B cell (primary cell): ENCODE results near the gene ZNF324. TPM values are rescaled to one million over a fixed set of nuclear protein-coding genes. Genes with fewer than 3 reads are reported as not detected.

ENCODE experiments used
- ATAC-seq: fragments of 200-7000 bp; cut with Tn5 transposase; one replicate; pipeline ENCODE4 v1.10.0; 2021; ENCODE audit warnings: low read depth, mild to moderate bottlenecking, moderate number of reproducible peaks, moderate library complexity
- CTCF ChIA-PET: fragments of 350-600 bp; sonication (Branson Sonifier 250); formaldehyde crosslinking; loops from one replicate; lab custom pipeline; 2021; ENCODE audit warnings: antibody characterized with exemption, inconsistent platforms; lab: Charles Lee
- POLR2A ChIA-PET: fragments of 350-600 bp; sonication (Branson Sonifier 250); formaldehyde crosslinking; loops from one replicate; lab custom pipeline; 2021; ENCODE audit warnings: antibody characterized with exemption; lab: Charles Lee
- DNase-seq: peaks from one replicate; pipeline ENCODE4 v3.0.0; 2013
- H2AFZ ChIP-seq: 2 replicates; pipeline ENCODE4 v1.6.1; 2012; ENCODE audit warnings: mild to moderate bottlenecking, low read depth, low read length; ENCODE audit not compliant: insufficient read depth, poor library complexity, severe bottlenecking
- H3K27ac ChIP-seq, 2 donors: 1 replicate in 1 of 2; 2 replicates in 1 of 2; pipeline ENCODE4 v1.5.1; 2012 to 2013; ENCODE audit warnings: low read length in 2 of 2, mild to moderate bottlenecking in 2 of 2, moderate library complexity in 1 of 2
- H3K27me3 ChIP-seq, 4 experiments: fragments of 200-600 bp in 1 of 4; sonication (generic) in 1 of 4; replicated peaks in 1 of 4; 1 replicate in 2 of 4; 2 replicates in 2 of 4; pipeline versions ENCODE4 v1.6.1 to v1.7.0; 2013 to 2016; ENCODE audit warnings: low read length in 3 of 4, mild to moderate bottlenecking in 2 of 4, mixed read lengths in 1 of 4, moderate library complexity in 1 of 4; ENCODE audit not compliant: insufficient read depth in 4 of 4, control insufficient read depth in 3 of 4; ENCODE audit errors: control extremely low read depth in 1 of 4
- H3K36me3 ChIP-seq, 2 experiments: replicated peaks in 1 of 2; 1 replicate in 1 of 2; 2 replicates in 1 of 2; pipeline versions ENCODE4 v1.6.1 to v1.7.1; 2013; ENCODE audit warnings: low read length in 1 of 2; ENCODE audit not compliant: insufficient read depth in 2 of 2, control insufficient read depth in 1 of 2; ENCODE audit errors: control extremely low read depth in 1 of 2, extremely low read depth in 1 of 2
- H3K4me1 ChIP-seq, 2 donors: fragments of 200-600 bp in 1 of 2; sonication (generic) in 1 of 2; 1 replicate in 1 of 2; 2 replicates in 1 of 2; pipeline versions ENCODE4 v1.5.1 to v1.6.1; 2013 to 2017; ENCODE audit warnings: low read length in 2 of 2; ENCODE audit not compliant: control insufficient read depth in 2 of 2, insufficient read depth in 2 of 2
- H3K4me2 ChIP-seq: replicated peaks from 2 replicates; pipeline ENCODE3; 2012; ENCODE audit warnings: mild to moderate bottlenecking, low read depth, low read length; ENCODE audit not compliant: poor library complexity, severe bottlenecking
- H3K4me3 ChIP-seq, 5 experiments: fragments of 200-600 bp in 1 of 5; sonication (generic) in 1 of 5; 1 replicate in 3 of 5; 2 replicates in 2 of 5; pipeline versions ENCODE4 v1.5.1 to v1.7.0; 2011 to 2016; ENCODE audit warnings: low read length in 4 of 5, mild to moderate bottlenecking in 4 of 5, low read depth in 2 of 5, control low read depth in 1 of 5, moderate library complexity in 1 of 5; ENCODE audit not compliant: insufficient read depth in 1 of 5; ENCODE audit errors: control extremely low read depth in 1 of 5, extremely low read depth in 1 of 5
- H3K79me2 ChIP-seq: fragments of 200-600 bp; sonication (generic); one replicate; pipeline ENCODE4 v1.6.0; 2016; ENCODE audit warnings: low read length; ENCODE audit not compliant: control insufficient read depth, insufficient read depth
- H3K9ac ChIP-seq: fragments of 200-600 bp; sonication (generic); 2 replicates; pipeline ENCODE4 v1.6.1; 2017; ENCODE audit warnings: mild to moderate bottlenecking, low read length, moderate library complexity
- H3K9me3 ChIP-seq, 3 donors: one replicate each; pipeline versions ENCODE4 v1.6.1 to v1.7.1; 2013; ENCODE audit warnings: low read length in 2 of 3; ENCODE audit not compliant: control insufficient read depth in 2 of 3, insufficient read depth in 1 of 3; ENCODE audit errors: control extremely low read depth in 1 of 3
- H4K20me1 ChIP-seq: 2 replicates; pipeline ENCODE4 v1.6.0; 2012; ENCODE audit warnings: mild to moderate bottlenecking, low read length; ENCODE audit not compliant: insufficient read depth, control insufficient read depth, poor library complexity, severe bottlenecking
- H3K27ac Mint-ChIP-seq: one replicate; pipeline ENCODE4 v1.8.0; 2021; ENCODE audit warnings: mixed read lengths
- H3K27me3 Mint-ChIP-seq: one replicate; pipeline ENCODE4 v1.8.0; 2021; ENCODE audit warnings: mixed read lengths
- H3K4me1 Mint-ChIP-seq: one replicate; pipeline ENCODE4 v1.8.0; 2021; ENCODE audit warnings: mixed read lengths
- H3K4me3 Mint-ChIP-seq: one replicate; pipeline ENCODE4 v1.8.0; 2021; ENCODE audit warnings: mixed read lengths
- H3K9me3 Mint-ChIP-seq: one replicate; pipeline ENCODE4 v1.8.0; 2022; ENCODE audit warnings: mixed read lengths; ENCODE audit not compliant: insufficient read depth
- CTCF ChIP-seq: fragments of 200-600 bp; IDR thresholded peaks from one replicate; pipeline ENCODE4 v1.8.0; 2022; ENCODE audit warnings: antibody characterized with exemption, mild to moderate bottlenecking
- EZH2 ChIP-seq: IDR thresholded peaks from 2 replicates; pipeline ENCODE4 v1.6.1; 2012; ENCODE audit warnings: borderline replicate concordance, low read depth, mild to moderate bottlenecking, moderate library complexity, low read length; ENCODE audit not compliant: insufficient read depth, poor library complexity, severe bottlenecking
- WGBS: methylation state at CpG from one replicate; pipeline ENCODE4 v1.1.5; 2013; ENCODE audit warnings: missing lambda C conversion rate; ENCODE audit not compliant: insufficient coverage; 5-methylcytosine and 5-hydroxymethylcytosine counted together
- intact Hi-C: fragments of 100-400 bp; cut with micrococcal nuclease; formaldehyde crosslinking; loops from one replicate; pipeline ENCODE4 v1.10.0; 2022
- polyA plus RNA-seq: library from polyadenylated mRNA; depleted of rRNA; stranded (reverse); fragments of >200 nt; gene quantifications from 2 replicates; pipeline ENCODE4 v1.2.3, GENCODE V29; 2012
- total RNA-seq, 2 donors: library from RNA; stranded (reverse); fragments of 120-200 nt in 1 of 2; gene quantifications; 1 replicate in 1 of 2; 2 replicates in 1 of 2; pipeline versions ENCODE4 v1.2.3 to v1.2.4, GENCODE V29; 2013 to 2022

ZNF324 gene
- total and polyA plus RNA-seq, 2 donors (not counting 1 experiment from before 2014, with no cell fraction given), result 12.8 to 21.0 TPM

GRCh38 chr19:58480831-58481230, 14.0 kb downstream of the ZNF324 start:
- Histone ChIP-seq H3K9me3 (no peaks in the 10 kb centered on the region), H3K4me1 (peaks cover 7 to 9% of the 10 kb centered on the region in 2 donors), H4K20me1 (no peaks in the 10 kb centered on the region), H2AFZ (no peak overlapping the region), H3K4me2 (no peak overlapping the region), H3K27ac (no peak overlapping the region), H3K4me3 (no peak overlapping the region), H3K9ac (no peak overlapping the region), H3K36me3 (peaks cover 0 to 2% of the 10 kb centered on the region in 2 experiments), H3K27me3 (no peaks in the 10 kb centered on the region), H3K79me2 (no peaks in the 10 kb centered on the region)
- ChIA-PET CTCF (no interaction called here), POLR2A (no interaction called here)
- WGBS, result 83% methylated on average over 1 of the region's 2 CpGs
- H3K4me3 Mint-ChIP-seq, result no peak overlapping the region
- ATAC-seq (no peak), DNase-seq (no peak)
- H3K27ac Mint-ChIP-seq, result no peak overlapping the region
- H3K27me3 Mint-ChIP-seq, result no peaks in the 10 kb centered on the region
- no peak for TF ChIP-seq CTCF
- TF ChIP-seq EZH2, result no peak
- intact Hi-C loops, result no loop called here
- H3K4me1 Mint-ChIP-seq, result peaks cover 10% of the 10 kb centered on the region
- H3K9me3 Mint-ChIP-seq, result no peaks in the 10 kb centered on the region

GRCh38 chr19:58482372-58482771, 15.5 kb downstream of the ZNF324 start:
- Histone ChIP-seq H3K4me2 (no peak overlapping the region), H3K9ac (no peak overlapping the region), H3K4me3 (no peak overlapping the region), H3K79me2 (no peaks in the 10 kb centered on the region), H3K4me1 (no peaks in the 10 kb centered on the region), H4K20me1 (no peaks in the 10 kb centered on the region), H3K27ac (no peak overlapping the region), H2AFZ (no peak overlapping the region), H3K9me3 (no peaks in the 10 kb centered on the region), H3K36me3 (peaks cover 0 to 2% of the 10 kb centered on the region in 2 experiments), H3K27me3 (no peaks in the 10 kb centered on the region)
- ATAC-seq (no peak), DNase-seq (no peak)
- WGBS, result 84% methylated on average over 5 of the region's 7 CpGs
- Mint-ChIP-seq H3K4me1 (no peaks in the 10 kb centered on the region), H3K27me3 (no peaks in the 10 kb centered on the region), H3K4me3 (no peak overlapping the region), H3K27ac (no peak overlapping the region), H3K9me3 (no peaks in the 10 kb centered on the region)
- CTCF ChIA-PET, result no interaction called here
- intact Hi-C loops, result no loop called here
- POLR2A ChIA-PET, result no interaction called here
- no peak for TF ChIP-seq CTCF
- no peak for TF ChIP-seq EZH2
